MCF 10A (cell line): ENCODE measurements around the gene THADA. TPM values are rescaled to one million over a fixed set of nuclear protein-coding genes. Genes with fewer than 3 reads are reported as not detected.

ENCODE experiments used
- BruUV-seq: library from RNA; stranded (reverse); fragments of 400-500 nt; replicated peaks from 2 replicates; lab custom pipeline; 2021; lab: Mats Ljungman, UMichigan
- CTCF ChIA-PET: fragments of 300-600 bp; sonication (Branson Sonifier 250); formaldehyde crosslinking; extraction: SDS; loops from one replicate; lab custom pipeline; 2021; ENCODE audit warnings: antibody characterized with exemption, inconsistent platforms; lab: Yijun Ruan, JAX
- POLR2A ChIA-PET: fragments of 300-600, 350-650 bp; sonication (Branson Sonifier 250); formaldehyde crosslinking; extraction: SDS; loops from one replicate; lab custom pipeline; 2020; ENCODE audit warnings: antibody characterized with exemption, inconsistent platforms; lab: Yijun Ruan, JAX
- DNase-seq: peaks from one replicate; pipeline ENCODE4 v3.0.0-alpha.2; 2018; ENCODE audit not compliant: unreplicated experiment
- H3K27ac Mint-ChIP-seq: one replicate; pipeline ENCODE4 v1.8.0; 2022; ENCODE audit warnings: mild to moderate bottlenecking, low read depth, mixed read lengths; ENCODE audit not compliant: unreplicated experiment
- H3K27me3 Mint-ChIP-seq: one replicate; pipeline ENCODE4 v1.8.0; 2022; ENCODE audit warnings: mixed read lengths; ENCODE audit not compliant: insufficient read depth, unreplicated experiment
- H3K36me3 Mint-ChIP-seq: one replicate; pipeline ENCODE4 v1.8.0; 2022; ENCODE audit warnings: mild to moderate bottlenecking, moderate library complexity, mixed read lengths; ENCODE audit not compliant: insufficient read depth, unreplicated experiment
- H3K4me1 Mint-ChIP-seq: one replicate; pipeline ENCODE4 v1.8.0; 2022; ENCODE audit warnings: mixed read lengths; ENCODE audit not compliant: insufficient read depth, unreplicated experiment
- H3K4me3 Mint-ChIP-seq: one replicate; pipeline ENCODE4 v1.8.0; 2022; ENCODE audit warnings: mild to moderate bottlenecking, moderate library complexity, mixed read lengths; ENCODE audit not compliant: unreplicated experiment
- H3K9me3 Mint-ChIP-seq: one replicate; pipeline ENCODE4 v1.8.0; 2022; ENCODE audit warnings: mixed read lengths; ENCODE audit not compliant: unreplicated experiment
- intact Hi-C: fragments of 100-400 bp; cut with micrococcal nuclease; formaldehyde crosslinking; loops from 2 replicates; pipeline ENCODE4 v1.14.1; 2022
- total RNA-seq: library from RNA; stranded (reverse); gene quantifications from 2 replicates; pipeline ENCODE4 v1.2.3, GENCODE V29; 2022
- TF ChIP-seq, protein P1 (sequence below): fragments of 200-600 bp; IDR thresholded peaks from one replicate; pipeline ENCODE4 v1.8.0; 2022; ENCODE audit warnings: antibody characterized with exemption, mild to moderate bottlenecking; ENCODE audit not compliant: unreplicated experiment

The THADA gene
- total RNA-seq, 1 experiment from 2014 or later: 49.8 TPM

DNA sequence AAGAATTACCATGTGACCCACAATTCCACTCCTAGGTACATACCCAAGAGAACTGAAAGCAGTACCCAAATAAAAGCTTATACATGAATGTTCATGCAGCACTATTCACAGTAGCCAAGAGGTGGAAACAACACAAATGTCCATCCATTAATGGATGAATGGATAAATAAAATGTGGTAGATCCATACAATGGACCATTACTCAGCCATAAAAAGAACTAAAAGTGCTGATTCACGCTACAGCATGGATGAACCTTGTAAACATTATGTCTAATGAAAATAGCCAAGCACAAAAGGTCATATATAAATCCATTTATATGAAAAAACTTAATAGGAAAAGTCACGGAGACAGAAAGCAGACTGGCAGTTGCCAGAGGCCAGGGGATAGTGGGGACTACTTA, 345.8 kb downstream of the THADA start:
- DNase-seq: no peak
- ChIA-PET POLR2A (interaction anchor here (1.0 kb wide), 1 partner anchor 287 kb away, joined by 3 read pairs; no protein-coding TSS in a partner anchor), CTCF (interaction anchor here (1.3 kb wide), 1 partner anchor 21 kb away, joined by 8 read pairs; no protein-coding TSS in a partner anchor)
- TF ChIP-seq, protein P1, sequence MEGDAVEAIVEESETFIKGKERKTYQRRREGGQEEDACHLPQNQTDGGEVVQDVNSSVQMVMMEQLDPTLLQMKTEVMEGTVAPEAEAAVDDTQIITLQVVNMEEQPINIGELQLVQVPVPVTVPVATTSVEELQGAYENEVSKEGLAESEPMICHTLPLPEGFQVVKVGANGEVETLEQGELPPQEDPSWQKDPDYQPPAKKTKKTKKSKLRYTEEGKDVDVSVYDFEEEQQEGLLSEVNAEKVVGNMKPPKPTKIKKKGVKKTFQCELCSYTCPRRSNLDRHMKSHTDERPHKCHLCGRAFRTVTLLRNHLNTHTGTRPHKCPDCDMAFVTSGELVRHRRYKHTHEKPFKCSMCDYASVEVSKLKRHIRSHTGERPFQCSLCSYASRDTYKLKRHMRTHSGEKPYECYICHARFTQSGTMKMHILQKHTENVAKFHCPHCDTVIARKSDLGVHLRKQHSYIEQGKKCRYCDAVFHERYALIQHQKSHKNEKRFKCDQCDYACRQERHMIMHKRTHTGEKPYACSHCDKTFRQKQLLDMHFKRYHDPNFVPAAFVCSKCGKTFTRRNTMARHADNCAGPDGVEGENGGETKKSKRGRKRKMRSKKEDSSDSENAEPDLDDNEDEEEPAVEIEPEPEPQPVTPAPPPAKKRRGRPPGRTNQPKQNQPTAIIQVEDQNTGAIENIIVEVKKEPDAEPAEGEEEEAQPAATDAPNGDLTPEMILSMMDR: no peak
- no peaks in the 10 kb centered on the region for H3K27me3 Mint-ChIP-seq
- H3K4me3 Mint-ChIP-seq: no peak overlapping the region
- no peaks in the 10 kb centered on the region for H3K9me3 Mint-ChIP-seq
- no peaks in the 10 kb centered on the region for H3K4me1 Mint-ChIP-seq
- intact Hi-C loops: no loop called here
- no TSS peak for BruUV-seq
- no peak overlapping the region for H3K27ac Mint-ChIP-seq
- peaks cover 13% of the 10 kb centered on the region for H3K36me3 Mint-ChIP-seq

DNA sequence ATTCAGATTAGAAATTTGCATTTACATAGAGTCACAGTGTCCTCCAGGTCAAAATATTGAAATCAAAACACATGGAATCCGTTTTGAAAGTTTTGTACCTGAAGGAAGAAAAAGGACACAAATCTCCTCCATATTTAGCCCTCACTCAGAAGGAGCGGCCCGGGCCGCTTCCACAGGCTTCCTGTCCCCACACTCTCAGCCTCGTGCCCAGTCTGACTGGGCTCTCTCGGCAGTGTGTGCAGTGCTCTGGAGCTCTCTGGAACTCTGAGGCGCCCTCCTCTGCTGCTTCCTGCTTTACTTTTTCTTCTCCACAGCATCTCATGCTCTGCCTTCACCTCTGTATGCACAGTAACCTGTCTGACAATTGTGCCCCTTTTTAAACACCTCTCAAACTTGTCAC, 347.2 kb downstream of the THADA start:
- Mint-ChIP-seq H3K4me3 (no peak overlapping the region), H3K27me3 (no peaks in the 10 kb centered on the region), H3K27ac (no peak overlapping the region), H3K4me1 (no peaks in the 10 kb centered on the region), H3K36me3 (peaks cover 19% of the 10 kb centered on the region), H3K9me3 (no peaks in the 10 kb centered on the region)
- TF ChIP-seq, protein P1: no peak
- CTCF ChIA-PET: interaction anchor here (0.9 kb wide), 1 partner anchor 214 kb away, joined by 3 read pairs; no protein-coding TSS in a partner anchor
- no TSS peak for BruUV-seq
- intact Hi-C loops: no loop called here
- POLR2A ChIA-PET: no interaction called here
- DNase-seq: no peak

DNA sequence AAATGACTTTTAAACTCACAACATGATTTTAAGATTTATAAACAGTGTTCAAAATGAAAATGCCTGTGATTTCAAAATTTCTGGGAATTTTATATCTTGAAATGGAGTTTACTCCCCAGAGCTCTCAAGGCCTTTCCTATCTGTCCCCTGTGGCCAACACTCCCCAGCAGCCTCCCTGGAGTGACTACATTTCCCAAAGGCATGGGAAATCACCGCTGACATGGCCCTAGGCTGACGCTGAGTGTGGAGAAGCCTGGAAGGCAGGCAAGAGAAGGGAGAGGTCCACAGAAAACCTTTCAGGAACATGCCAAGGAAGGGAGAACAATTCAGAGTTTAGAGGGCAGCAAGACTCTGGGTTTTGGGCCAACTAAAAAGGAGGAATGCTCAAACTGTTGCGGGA, 349.2 kb downstream of the THADA start:
- DNase-seq: no peak
- no peaks in the 10 kb centered on the region for H3K27me3 Mint-ChIP-seq
- H3K4me1 Mint-ChIP-seq: no peaks in the 10 kb centered on the region
- CTCF ChIA-PET: interaction anchor here (0.6 to 2.1 kb wide), 3 partner anchors 17 to 311 kb away, joined by 4 to 8 read pairs (median 6); no protein-coding TSS in a partner anchor
- H3K4me3 Mint-ChIP-seq: no peak overlapping the region
- TF ChIP-seq, protein P1: no peak
- POLR2A ChIA-PET: interaction anchor here (1.0 to 1.7 kb wide), 2 partner anchors 20 to 295 kb away, joined by 4 to 5 read pairs; partner anchors contain the start of gene ZFP36L2
- H3K9me3 Mint-ChIP-seq: no peaks in the 10 kb centered on the region
- peaks cover 25% of the 10 kb centered on the region for H3K36me3 Mint-ChIP-seq
- no peak overlapping the region for H3K27ac Mint-ChIP-seq
- intact Hi-C loops: no loop called here
- BruUV-seq: no TSS peak

DNA sequence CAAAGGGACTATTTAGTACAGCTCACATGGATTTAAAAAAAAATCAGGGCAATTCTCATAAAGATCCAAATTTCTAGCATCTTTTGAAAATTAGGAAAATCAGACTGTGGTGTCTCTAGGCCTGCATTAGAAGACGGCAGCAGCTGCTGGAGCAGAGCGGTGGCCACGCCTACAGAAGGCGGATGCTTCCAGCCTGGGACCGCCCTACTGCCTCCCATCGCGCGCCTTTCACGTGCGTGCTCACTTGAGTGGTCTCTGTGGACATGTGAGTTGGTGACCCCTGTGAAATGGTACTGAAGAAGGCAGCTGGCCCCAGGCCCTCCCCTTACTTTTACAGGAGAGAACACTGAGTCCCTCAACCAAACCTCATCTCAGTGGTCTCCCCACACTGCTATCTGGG, 354.3 kb downstream of the THADA start:
- H3K9me3 Mint-ChIP-seq: no peaks in the 10 kb centered on the region
- H3K27ac Mint-ChIP-seq: no peak overlapping the region
- H3K36me3 Mint-ChIP-seq: peaks cover 12% of the 10 kb centered on the region
- CTCF ChIA-PET: interaction anchor here (0.7 kb wide), 1 partner anchor 296 kb away, joined by 3 read pairs; no protein-coding TSS in a partner anchor
- no peaks in the 10 kb centered on the region for H3K27me3 Mint-ChIP-seq
- peaks cover 9% of the 10 kb centered on the region for H3K4me1 Mint-ChIP-seq
- no peak for DNase-seq
- POLR2A ChIA-PET: no interaction called here
- intact Hi-C loops: no loop called here
- TF ChIP-seq, protein P1: no peak
- H3K4me3 Mint-ChIP-seq: no peak overlapping the region
- BruUV-seq: no TSS peak
